Neutrophil (primary cell): ENCODE measurements around the gene ZNRD2.
"Not testable (repeated sequence)": the region's sequence is repeated elsewhere in the genome, so short reads cannot be mapped to it uniquely, and the experiment has no call there.

Source experiments
- H3K27ac ChIP-seq: fragments of 200-600 bp; sonication (generic); 2 replicates; pipeline ENCODE4 v1.5.1; 2016; ENCODE audit warnings: mild to moderate bottlenecking, moderate library complexity
- H3K27me3 ChIP-seq: fragments of 200-600 bp; sonication (generic); 2 replicates; pipeline ENCODE4 v1.6.0; 2016; ENCODE audit warnings: mild to moderate bottlenecking
- H3K36me3 ChIP-seq: fragments of 200-600 bp; sonication (generic); 2 replicates; pipeline ENCODE4 v1.5.1; 2017
- H3K4me1 ChIP-seq, 2 experiments: fragments of 200-600 bp in 1 of 2; sonication (generic) in 1 of 2; 1 replicate in 1 of 2; 2 replicates in 1 of 2; pipeline versions ENCODE4 v1.5.1 to v1.6.1; 2013 to 2016; ENCODE audit warnings: low read depth in 1 of 2, low read length in 1 of 2, mild to moderate bottlenecking in 1 of 2, moderate library complexity in 1 of 2; ENCODE audit not compliant: control insufficient read depth in 1 of 2, insufficient read depth in 1 of 2
- H3K4me3 ChIP-seq, 2 experiments: fragments of 200-600 bp in 1 of 2; sonication (generic) in 1 of 2; 1 replicate in 1 of 2; 2 replicates in 1 of 2; pipeline ENCODE4 v1.5.1; 2013 to 2016; ENCODE audit warnings: low read depth in 1 of 2, low read length in 1 of 2, mild to moderate bottlenecking in 1 of 2, moderate library complexity in 1 of 2
- H3K9me3 ChIP-seq: fragments of 200-600 bp; sonication (generic); 2 replicates; pipeline ENCODE4 v1.5.1; 2016
- TF ChIP-seq, protein P1 (sequence below): fragments of 200-600 bp; sonication (generic); IDR thresholded peaks from 2 replicates; pipeline ENCODE4 v1.5.1; 2016; ENCODE audit warnings: antibody characterized with exemption

ZNRD2 gene, protein sequence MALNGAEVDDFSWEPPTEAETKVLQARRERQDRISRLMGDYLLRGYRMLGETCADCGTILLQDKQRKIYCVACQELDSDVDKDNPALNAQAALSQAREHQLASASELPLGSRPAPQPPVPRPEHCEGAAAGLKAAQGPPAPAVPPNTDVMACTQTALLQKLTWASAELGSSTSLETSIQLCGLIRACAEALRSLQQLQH

DNA sequence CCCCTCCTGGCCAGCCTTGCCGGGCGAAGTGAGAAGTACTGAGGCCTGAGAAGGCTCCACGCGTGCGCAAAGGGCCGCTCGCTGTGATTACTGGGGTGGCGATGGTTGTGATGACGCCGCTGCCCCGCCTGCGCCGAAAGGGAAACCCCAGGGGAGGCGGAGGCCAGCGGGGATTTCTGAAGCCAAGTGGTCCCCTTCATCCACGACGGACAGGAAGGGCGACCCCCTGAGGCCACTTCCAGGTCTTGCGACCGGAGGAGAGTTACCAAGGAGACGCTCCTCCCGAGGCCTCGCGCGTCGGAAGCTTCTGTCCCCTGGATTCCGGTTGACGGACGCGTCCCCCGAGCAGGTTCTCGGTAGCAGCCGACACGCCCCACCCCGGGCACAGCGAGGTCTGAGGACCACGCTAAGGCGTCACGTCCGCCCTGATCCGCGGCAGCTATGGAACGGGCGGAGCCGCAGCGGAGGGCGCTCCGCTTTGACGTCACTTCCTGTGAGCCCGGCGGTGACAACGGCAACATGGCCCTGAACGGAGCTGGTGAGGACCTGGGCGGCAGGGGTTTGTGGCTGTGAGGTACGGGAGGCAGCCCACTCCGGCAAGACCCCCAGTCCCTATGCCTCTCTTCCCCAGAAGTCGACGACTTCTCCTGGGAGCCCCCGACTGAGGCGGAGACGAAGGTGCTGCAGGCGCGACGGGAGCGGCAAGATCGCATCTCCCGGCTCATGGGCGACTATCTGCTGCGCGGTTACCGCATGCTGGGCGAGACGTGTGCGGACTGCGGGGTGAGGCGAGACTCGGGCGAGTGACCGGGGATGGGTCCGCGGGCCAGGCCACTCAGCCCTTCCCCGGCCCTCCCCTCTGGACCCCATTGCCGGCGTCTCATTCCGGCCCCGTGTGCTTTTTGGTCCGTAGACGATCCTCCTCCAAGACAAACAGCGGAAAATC, at the start of gene ZNRD2:
Gene ZNRD2, plus strand, starts transcription at position 505 of the 946 bp plus-strand sequence. Its CDS starts 15 bp downstream, at position 520.
- Histone ChIP-seq H3K36me3 (peaks cover 7% of the 10 kb centered on the region), H3K27ac (peak within 1 kb of the TSS; percentile 95), H3K27me3 (no peaks in the 10 kb centered on the region), H3K4me1 (peaks cover 60 to 64% of the 10 kb centered on the region in 2 experiments), H3K4me3 (peak within 1 kb of the TSS; percentile 76 to 99), H3K9me3 (no peaks in the 10 kb centered on the region)
- TF ChIP-seq, protein P1, sequence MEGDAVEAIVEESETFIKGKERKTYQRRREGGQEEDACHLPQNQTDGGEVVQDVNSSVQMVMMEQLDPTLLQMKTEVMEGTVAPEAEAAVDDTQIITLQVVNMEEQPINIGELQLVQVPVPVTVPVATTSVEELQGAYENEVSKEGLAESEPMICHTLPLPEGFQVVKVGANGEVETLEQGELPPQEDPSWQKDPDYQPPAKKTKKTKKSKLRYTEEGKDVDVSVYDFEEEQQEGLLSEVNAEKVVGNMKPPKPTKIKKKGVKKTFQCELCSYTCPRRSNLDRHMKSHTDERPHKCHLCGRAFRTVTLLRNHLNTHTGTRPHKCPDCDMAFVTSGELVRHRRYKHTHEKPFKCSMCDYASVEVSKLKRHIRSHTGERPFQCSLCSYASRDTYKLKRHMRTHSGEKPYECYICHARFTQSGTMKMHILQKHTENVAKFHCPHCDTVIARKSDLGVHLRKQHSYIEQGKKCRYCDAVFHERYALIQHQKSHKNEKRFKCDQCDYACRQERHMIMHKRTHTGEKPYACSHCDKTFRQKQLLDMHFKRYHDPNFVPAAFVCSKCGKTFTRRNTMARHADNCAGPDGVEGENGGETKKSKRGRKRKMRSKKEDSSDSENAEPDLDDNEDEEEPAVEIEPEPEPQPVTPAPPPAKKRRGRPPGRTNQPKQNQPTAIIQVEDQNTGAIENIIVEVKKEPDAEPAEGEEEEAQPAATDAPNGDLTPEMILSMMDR = peak; percentile 31

DNA sequence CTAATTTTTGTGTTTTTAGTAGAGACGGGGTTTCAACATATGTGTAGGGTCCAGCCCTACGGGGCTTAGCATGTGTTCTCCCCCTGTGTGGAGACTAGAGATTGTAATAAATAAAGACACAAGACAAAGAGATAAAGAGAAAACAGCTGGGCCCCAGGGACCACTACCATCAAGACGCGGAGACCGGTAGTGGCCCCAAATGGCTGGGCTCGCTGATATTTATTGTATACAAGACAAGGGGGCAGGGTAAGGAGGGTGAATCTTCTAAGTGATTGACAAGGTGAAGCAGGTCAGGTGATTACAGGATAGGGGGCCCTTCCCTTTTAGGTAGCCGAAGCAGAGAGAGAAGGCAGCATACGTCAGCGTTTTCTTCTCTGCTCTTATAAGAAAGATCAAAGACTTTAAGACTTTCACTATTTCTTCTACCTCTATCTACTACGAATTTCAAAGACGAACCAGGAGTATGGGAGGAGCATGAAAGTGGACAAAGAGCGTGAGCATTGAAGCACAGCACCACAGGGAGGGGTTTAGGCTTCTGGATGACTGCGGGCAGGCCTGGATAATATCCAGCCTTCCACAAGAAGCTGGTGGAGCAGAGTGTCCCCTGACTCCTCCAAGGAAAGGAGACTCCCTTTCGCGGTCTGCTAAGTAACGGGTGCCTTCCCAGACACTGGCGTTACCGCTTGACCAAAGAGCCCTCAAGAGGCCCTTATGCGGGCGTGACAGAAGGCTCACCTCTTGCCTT, 48.3 kb upstream of the ZNRD2 start:
- H3K27me3 ChIP-seq, H3K27ac ChIP-seq, H3K36me3 ChIP-seq, H3K9me3 ChIP-seq, H3K4me3 ChIP-seq: not testable (repeated sequence)
- H3K4me1 ChIP-seq = peaks cover 37% of the 10 kb centered on the region in 2 experiments

DNA sequence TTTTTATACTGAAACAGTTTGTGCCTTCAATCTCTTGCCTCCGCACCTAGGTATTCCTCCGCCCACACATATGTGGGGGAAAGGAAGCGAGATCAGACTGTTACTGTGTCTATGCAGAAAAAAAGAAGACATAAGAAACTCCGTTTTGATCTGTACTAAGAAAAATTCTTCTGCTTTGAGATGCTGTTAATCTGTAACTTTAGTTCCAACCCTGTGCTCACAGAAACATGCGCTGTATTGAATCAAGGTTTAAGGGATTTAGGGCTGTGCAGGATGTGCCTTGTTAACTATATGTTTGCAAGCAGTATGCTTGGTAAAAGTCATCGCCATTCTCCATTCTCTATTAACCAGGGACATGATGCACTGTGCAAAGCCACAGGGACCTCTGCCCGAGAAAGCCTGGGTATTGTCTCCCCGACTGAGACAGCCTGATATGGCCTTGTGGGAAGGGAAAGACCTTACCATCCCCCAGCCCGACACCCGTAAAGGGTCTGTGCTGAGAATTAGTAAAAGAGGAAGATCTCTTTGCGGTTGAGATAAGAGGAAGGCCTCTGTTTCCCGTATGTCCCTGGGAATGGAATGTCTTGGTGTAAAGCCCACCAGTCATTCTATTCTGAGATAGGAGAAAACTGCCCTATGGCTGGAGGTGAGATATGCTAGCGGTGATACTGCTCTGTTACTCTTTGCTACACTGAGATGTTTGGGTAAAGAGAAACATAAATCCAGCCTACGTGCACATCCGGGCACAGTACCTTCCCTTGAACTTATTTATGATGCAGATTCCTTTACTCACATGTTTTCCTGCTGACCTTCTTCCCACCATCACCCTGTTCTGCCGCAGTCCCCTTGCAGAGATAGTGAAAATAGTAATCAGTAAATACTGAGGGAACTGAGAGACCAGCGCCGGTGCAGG, 47.3 kb upstream of the ZNRD2 start:
- not testable (repeated sequence) for H3K9me3 ChIP-seq, H3K27me3 ChIP-seq
- peaks cover 37% of the 10 kb centered on the region in 2 experiments for H3K4me1 ChIP-seq
- peak overlapping the region; percentile 42 to 57 for H3K4me3 ChIP-seq
- H3K27ac ChIP-seq = peak overlapping the region; percentile 81
- H3K36me3 ChIP-seq = peaks cover 18% of the 10 kb centered on the region

DNA sequence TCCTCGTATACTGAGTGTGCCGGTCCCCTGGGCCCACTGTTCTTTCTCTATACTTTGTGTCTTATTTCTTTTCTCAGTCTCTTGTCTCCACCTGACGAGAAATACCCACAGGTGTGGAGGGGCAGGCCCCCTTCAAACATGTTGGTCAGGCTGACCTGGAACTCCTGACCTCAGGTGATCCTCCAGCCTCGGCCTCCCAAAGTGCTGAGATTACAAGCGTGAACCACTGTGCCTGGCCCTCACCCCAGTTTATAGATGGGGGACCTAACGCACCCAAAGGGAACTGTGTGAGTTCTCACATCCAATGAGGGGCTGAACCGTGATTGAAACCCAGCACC, 46.7 kb upstream of the ZNRD2 start:
- H3K4me1 ChIP-seq = peaks cover 37% of the 10 kb centered on the region in 2 experiments
- H3K27me3 ChIP-seq, H3K9me3 ChIP-seq: not testable (repeated sequence)
- H3K4me3 ChIP-seq = peak overlapping the region; percentile 42 to 57
- peaks cover 18% of the 10 kb centered on the region for H3K36me3 ChIP-seq
- peak overlapping the region; percentile 81 for H3K27ac ChIP-seq

DNA sequence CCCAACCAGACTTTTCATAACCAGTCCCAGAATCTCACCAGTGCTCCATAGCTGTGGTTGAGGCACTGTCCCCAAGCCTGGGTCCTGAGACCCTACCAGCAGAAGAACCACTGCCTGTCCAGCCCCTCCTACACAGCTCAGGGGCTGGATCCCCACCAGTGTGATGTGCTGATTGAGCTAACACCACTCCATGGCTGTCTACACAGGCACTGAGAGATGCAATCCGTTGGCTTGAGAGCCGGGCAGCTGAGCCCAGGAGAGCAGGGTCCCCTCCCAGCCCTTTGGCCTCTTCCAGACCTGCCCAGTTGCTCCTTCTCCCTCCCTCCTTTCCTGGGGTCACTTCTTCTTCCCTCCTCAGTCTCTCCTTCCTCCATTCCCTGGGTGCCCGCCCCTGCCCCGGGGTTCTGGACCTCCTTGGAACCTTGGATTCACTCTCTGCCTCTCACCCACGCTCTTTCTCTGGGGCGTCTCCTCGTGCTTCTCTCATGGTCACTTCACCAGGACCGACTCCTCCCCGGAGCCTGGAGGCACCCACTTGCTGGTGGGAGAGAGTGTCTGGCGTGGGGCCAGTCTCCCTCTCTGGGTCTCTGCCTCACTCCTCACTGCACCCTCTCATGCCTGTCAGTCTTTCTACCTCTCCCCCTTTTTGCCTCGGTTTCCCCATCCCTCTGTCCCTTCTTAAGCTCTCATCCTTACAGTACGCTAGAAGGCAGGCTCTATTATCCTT, 46.1 kb upstream of the ZNRD2 start:
- H3K27ac ChIP-seq = peak overlapping the region; percentile 81
- peak overlapping the region; percentile 57 to 97 for H3K4me3 ChIP-seq
- TF ChIP-seq, protein P1 = no peak
- H3K9me3 ChIP-seq = no peaks in the 10 kb centered on the region
- H3K27me3 ChIP-seq = no peaks in the 10 kb centered on the region
- H3K36me3 ChIP-seq = peaks cover 22% of the 10 kb centered on the region
- peaks cover 37% of the 10 kb centered on the region in 2 experiments for H3K4me1 ChIP-seq

DNA sequence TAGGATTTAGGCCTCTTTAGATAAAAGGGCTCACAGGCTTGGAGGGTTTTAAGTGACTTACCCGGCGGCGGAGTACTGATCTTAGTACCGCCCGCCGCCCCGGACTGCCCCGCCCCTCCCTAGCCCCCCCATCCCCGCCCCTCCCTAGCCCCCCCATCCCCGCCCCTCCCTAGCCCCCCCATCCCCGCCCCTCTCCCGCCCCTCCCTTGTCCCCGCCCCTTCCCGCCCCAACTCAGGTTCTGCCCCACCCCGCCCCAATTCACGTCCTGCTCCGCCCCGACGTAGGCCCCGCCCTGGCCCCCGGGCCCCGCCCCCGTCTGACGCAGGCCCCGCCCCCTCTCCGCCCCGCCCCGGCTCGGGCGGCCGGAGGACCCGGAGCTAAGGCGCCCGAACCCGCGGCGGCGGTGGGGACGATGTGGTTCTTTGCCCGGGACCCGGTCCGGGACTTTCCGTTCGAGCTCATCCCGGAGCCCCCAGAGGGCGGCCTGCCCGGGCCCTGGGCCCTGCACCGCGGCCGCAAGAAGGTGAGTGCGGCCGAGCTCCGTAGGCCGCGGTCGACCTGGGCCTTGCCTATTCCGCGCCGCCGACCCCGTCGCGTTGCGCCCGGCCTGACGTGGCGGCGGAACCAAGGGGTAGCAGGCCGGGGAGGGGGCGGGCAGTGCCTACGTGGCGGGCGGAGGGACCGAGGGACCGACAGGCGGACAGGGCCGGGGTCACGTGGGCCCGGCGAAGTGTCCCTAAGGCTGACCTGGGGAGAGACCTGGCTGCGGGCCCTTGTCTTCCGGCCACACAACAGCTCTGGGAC, 45.3 kb upstream of the ZNRD2 start, which contains the start of gene SCYL1:
Gene SCYL1, plus strand, starts transcription at position 343 of the 805 bp plus-strand sequence. Its CDS starts 71 bp downstream, at position 414.
- TF ChIP-seq, protein P1 = peak; percentile 40
- no peaks in the 10 kb centered on the region for H3K27me3 ChIP-seq
- peaks cover 37% of the 10 kb centered on the region in 2 experiments for H3K4me1 ChIP-seq
- peaks cover 29% of the 10 kb centered on the region for H3K36me3 ChIP-seq
- no peaks in the 10 kb centered on the region for H3K9me3 ChIP-seq
- H3K27ac ChIP-seq = peak within 1 kb of the TSS; percentile 89
- peak within 1 kb of the TSS; percentile 81 to 97 for H3K4me3 ChIP-seq
